ENCODE data around the gene TBX5. TPM values are rescaled to one million over a fixed set of nuclear protein-coding genes. Genes with fewer than 3 reads are reported as not detected.

TBX5 gene
- total RNA-seq, 1 donor from 2014 or later, result not detected

- no peak for TF ChIP-seq CTCF (IDR thresholded peaks at IDR 0.05; ENCODE audit: partially characterized antibody, unreplicated experiment)
- Mint-ChIP-seq H3K27me3 (ENCODE audit: unreplicated experiment) (peaks cover 4% of the 10 kb centered on the region), H3K4me1 (ENCODE audit: low read depth, unreplicated experiment) (peaks cover 1% of the 10 kb centered on the region), H3K36me3 (ENCODE audit: unreplicated experiment) (no peaks in the 10 kb centered on the region), H3K27ac (ENCODE audit: unreplicated experiment) (no peak overlapping the region), H3K9me3 (ENCODE audit: unreplicated experiment) (no peaks in the 10 kb centered on the region), H3K4me3 (ENCODE audit: unreplicated experiment) (no peak overlapping the region)
- no peak for DNase-seq
Measured at GRCh38 chr12:114347861-114348260, 58.1 kb downstream of the TBX5 start.

DNA sequence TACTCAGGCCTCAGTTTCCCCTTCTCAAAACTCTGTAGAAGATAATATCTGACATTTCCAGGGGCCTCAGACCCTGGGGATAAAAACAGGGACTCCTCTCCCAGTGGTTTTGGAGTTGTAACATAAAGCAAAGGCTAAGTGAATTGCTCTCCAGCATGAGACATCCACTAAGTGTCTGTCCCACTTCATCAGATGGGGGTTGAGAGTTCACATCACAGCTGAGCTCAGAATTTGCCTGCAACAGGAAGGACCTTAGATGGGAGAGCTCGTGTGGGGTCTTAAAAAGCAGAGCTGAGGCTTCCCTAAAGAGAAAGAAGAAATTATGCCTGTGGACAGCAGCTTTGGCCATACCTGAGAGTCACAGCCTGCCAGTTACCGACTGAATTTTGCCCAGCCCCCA, 61.1 kb downstream of the TBX5 start:
- no peak overlapping the region for H3K4me3 Mint-ChIP-seq (ENCODE audit: unreplicated experiment)
- no peak for DNase-seq
- H3K4me1 Mint-ChIP-seq (ENCODE audit: low read depth, unreplicated experiment), result peaks cover 1% of the 10 kb centered on the region
- H3K27me3 Mint-ChIP-seq (ENCODE audit: unreplicated experiment), result no peaks in the 10 kb centered on the region
- no peak for TF ChIP-seq CTCF (IDR thresholded peaks at IDR 0.05; ENCODE audit: partially characterized antibody, unreplicated experiment)
- no peak overlapping the region for H3K27ac Mint-ChIP-seq (ENCODE audit: unreplicated experiment)
- H3K36me3 Mint-ChIP-seq (ENCODE audit: unreplicated experiment), result no peaks in the 10 kb centered on the region
- H3K9me3 Mint-ChIP-seq (ENCODE audit: unreplicated experiment), result no peaks in the 10 kb centered on the region

- Mint-ChIP-seq H3K4me3 (ENCODE audit: unreplicated experiment) (no peak overlapping the region), H3K36me3 (ENCODE audit: unreplicated experiment) (no peaks in the 10 kb centered on the region), H3K27ac (ENCODE audit: unreplicated experiment) (no peak overlapping the region), H3K27me3 (ENCODE audit: unreplicated experiment) (no peaks in the 10 kb centered on the region), H3K4me1 (ENCODE audit: low read depth, unreplicated experiment) (no peaks in the 10 kb centered on the region), H3K9me3 (ENCODE audit: unreplicated experiment) (peaks cover 2% of the 10 kb centered on the region)
- TF ChIP-seq CTCF (IDR thresholded peaks at IDR 0.05; ENCODE audit: partially characterized antibody, unreplicated experiment), result no peak
- DNase-seq, result no peak
Measured at GRCh38 chr12:114344303-114344663, 61.7 kb downstream of the TBX5 start.

DNA sequence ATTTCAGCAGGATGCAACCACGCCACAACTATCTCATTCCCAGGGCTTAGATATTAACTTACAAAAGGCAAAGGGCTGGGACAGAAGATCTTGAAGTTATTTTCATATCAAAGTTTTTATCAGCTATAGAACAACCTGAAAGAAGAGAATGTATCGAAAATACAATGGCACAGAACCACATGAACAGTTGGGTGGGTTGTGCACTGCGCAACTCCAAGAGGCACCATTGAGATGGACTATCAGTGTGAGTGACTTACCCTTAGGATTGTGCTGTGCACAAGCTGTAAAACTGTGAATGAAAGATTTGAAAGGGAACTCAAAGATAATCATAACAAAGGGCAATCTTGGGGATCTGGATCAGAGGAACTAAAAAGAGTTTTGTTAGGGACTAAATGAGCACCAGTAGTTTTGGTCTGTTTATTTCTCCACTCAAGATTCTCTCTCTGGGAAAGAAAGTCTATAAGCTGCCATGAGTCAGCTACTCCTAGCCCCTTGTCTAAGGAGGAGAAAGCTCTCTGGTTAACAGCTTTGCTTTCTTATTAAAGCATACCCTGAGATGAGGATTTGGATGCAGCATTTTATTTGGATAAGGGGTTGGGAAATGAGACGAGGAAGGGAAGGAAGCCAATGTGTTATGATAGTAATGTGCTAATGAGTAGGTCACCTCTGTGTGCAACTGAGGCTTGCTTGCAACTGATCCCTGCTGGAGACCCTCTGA, 62.2 kb downstream of the TBX5 start:
- no peak overlapping the region for H3K27ac Mint-ChIP-seq (ENCODE audit: unreplicated experiment)
- H3K36me3 Mint-ChIP-seq (ENCODE audit: unreplicated experiment), result no peaks in the 10 kb centered on the region
- no peaks in the 10 kb centered on the region for H3K27me3 Mint-ChIP-seq (ENCODE audit: unreplicated experiment)
- H3K9me3 Mint-ChIP-seq (ENCODE audit: unreplicated experiment), result peaks cover 2% of the 10 kb centered on the region
- no peak overlapping the region for H3K4me3 Mint-ChIP-seq (ENCODE audit: unreplicated experiment)
- H3K4me1 Mint-ChIP-seq (ENCODE audit: low read depth, unreplicated experiment), result no peaks in the 10 kb centered on the region
- DNase-seq, result no peak
- TF ChIP-seq CTCF (IDR thresholded peaks at IDR 0.05; ENCODE audit: partially characterized antibody, unreplicated experiment), result no peak

DNA sequence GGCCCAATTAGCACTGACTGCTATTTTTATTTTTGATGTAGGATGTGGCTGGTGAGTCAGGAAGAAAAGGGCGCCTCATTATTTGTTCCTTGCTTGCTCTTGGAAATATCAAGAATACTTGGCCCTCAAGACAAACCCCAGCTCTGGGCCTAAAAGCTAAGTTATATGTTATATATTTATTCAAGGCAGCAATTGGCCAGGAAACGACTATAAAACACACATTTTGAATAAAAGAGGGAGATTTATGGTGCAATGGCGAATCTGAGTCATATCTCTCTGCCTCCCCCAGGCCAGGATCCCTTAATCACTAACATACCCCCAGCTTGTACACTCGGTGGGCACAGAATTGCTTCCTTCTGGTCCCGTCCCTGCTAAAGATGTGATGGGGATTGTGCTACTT, 63.3 kb downstream of the TBX5 start:
- Mint-ChIP-seq H3K9me3 (ENCODE audit: unreplicated experiment) (peaks cover 2% of the 10 kb centered on the region), H3K36me3 (ENCODE audit: unreplicated experiment) (no peaks in the 10 kb centered on the region), H3K27me3 (ENCODE audit: unreplicated experiment) (no peaks in the 10 kb centered on the region), H3K4me1 (ENCODE audit: low read depth, unreplicated experiment) (no peaks in the 10 kb centered on the region), H3K4me3 (ENCODE audit: unreplicated experiment) (no peak overlapping the region), H3K27ac (ENCODE audit: unreplicated experiment) (no peak overlapping the region)
- TF ChIP-seq CTCF (IDR thresholded peaks at IDR 0.05; ENCODE audit: partially characterized antibody, unreplicated experiment), result no peak
- DNase-seq, result no peak

Data from glutamatergic neuron (in vitro differentiated cells).